MCF 10A (cell line): Measurements from ENCODE around the gene PCP4. TPM values are rescaled to one million over a fixed set of nuclear protein-coding genes. Genes with fewer than 3 reads are reported as not detected.

Source experiments
- BruUV-seq: library from RNA; stranded (reverse); fragments of 400-500 nt; replicated peaks from 2 replicates; lab custom pipeline; 2021; lab: Mats Ljungman, UMichigan
- CTCF ChIA-PET: fragments of 300-600 bp; sonication (Branson Sonifier 250); formaldehyde crosslinking; extraction: SDS; loops from one replicate; lab custom pipeline; 2021; ENCODE audit warnings: antibody characterized with exemption, inconsistent platforms; lab: Yijun Ruan, JAX
- POLR2A ChIA-PET: fragments of 300-600, 350-650 bp; sonication (Branson Sonifier 250); formaldehyde crosslinking; extraction: SDS; loops from one replicate; lab custom pipeline; 2020; ENCODE audit warnings: antibody characterized with exemption, inconsistent platforms; lab: Yijun Ruan, JAX
- DNase-seq: peaks from one replicate; pipeline ENCODE4 v3.0.0-alpha.2; 2018; ENCODE audit not compliant: unreplicated experiment
- H3K27ac Mint-ChIP-seq: one replicate; pipeline ENCODE4 v1.8.0; 2022; ENCODE audit warnings: mild to moderate bottlenecking, low read depth, mixed read lengths; ENCODE audit not compliant: unreplicated experiment
- H3K27me3 Mint-ChIP-seq: one replicate; pipeline ENCODE4 v1.8.0; 2022; ENCODE audit warnings: mixed read lengths; ENCODE audit not compliant: insufficient read depth, unreplicated experiment
- H3K36me3 Mint-ChIP-seq: one replicate; pipeline ENCODE4 v1.8.0; 2022; ENCODE audit warnings: mild to moderate bottlenecking, moderate library complexity, mixed read lengths; ENCODE audit not compliant: insufficient read depth, unreplicated experiment
- H3K4me1 Mint-ChIP-seq: one replicate; pipeline ENCODE4 v1.8.0; 2022; ENCODE audit warnings: mixed read lengths; ENCODE audit not compliant: insufficient read depth, unreplicated experiment
- H3K4me3 Mint-ChIP-seq: one replicate; pipeline ENCODE4 v1.8.0; 2022; ENCODE audit warnings: mild to moderate bottlenecking, moderate library complexity, mixed read lengths; ENCODE audit not compliant: unreplicated experiment
- H3K9me3 Mint-ChIP-seq: one replicate; pipeline ENCODE4 v1.8.0; 2022; ENCODE audit warnings: mixed read lengths; ENCODE audit not compliant: unreplicated experiment
- intact Hi-C: fragments of 100-400 bp; cut with micrococcal nuclease; formaldehyde crosslinking; loops from 2 replicates; pipeline ENCODE4 v1.14.1; 2022
- total RNA-seq: library from RNA; stranded (reverse); gene quantifications from 2 replicates; pipeline ENCODE4 v1.2.3, GENCODE V29; 2022
- TF ChIP-seq, protein P1 (sequence below): fragments of 200-600 bp; IDR thresholded peaks from one replicate; pipeline ENCODE4 v1.8.0; 2022; ENCODE audit warnings: antibody characterized with exemption, mild to moderate bottlenecking; ENCODE audit not compliant: unreplicated experiment

Gene PCP4
- total RNA-seq, 1 experiment from 2014 or later = not detected

GRCh38 chr21:39972471-39972870 is 105.2 kb downstream of the PCP4 start:
- no peak overlapping the region for H3K27ac Mint-ChIP-seq
- peaks cover 5% of the 10 kb centered on the region for H3K9me3 Mint-ChIP-seq
- intact Hi-C loops = no loop called here
- no peak overlapping the region for H3K4me3 Mint-ChIP-seq
- no peak for DNase-seq
- POLR2A ChIA-PET = no interaction called here
- CTCF ChIA-PET = no interaction called here
- peaks cover 11% of the 10 kb centered on the region for H3K27me3 Mint-ChIP-seq
- no peaks in the 10 kb centered on the region for H3K36me3 Mint-ChIP-seq
- H3K4me1 Mint-ChIP-seq = no peaks in the 10 kb centered on the region
- TF ChIP-seq, protein P1, sequence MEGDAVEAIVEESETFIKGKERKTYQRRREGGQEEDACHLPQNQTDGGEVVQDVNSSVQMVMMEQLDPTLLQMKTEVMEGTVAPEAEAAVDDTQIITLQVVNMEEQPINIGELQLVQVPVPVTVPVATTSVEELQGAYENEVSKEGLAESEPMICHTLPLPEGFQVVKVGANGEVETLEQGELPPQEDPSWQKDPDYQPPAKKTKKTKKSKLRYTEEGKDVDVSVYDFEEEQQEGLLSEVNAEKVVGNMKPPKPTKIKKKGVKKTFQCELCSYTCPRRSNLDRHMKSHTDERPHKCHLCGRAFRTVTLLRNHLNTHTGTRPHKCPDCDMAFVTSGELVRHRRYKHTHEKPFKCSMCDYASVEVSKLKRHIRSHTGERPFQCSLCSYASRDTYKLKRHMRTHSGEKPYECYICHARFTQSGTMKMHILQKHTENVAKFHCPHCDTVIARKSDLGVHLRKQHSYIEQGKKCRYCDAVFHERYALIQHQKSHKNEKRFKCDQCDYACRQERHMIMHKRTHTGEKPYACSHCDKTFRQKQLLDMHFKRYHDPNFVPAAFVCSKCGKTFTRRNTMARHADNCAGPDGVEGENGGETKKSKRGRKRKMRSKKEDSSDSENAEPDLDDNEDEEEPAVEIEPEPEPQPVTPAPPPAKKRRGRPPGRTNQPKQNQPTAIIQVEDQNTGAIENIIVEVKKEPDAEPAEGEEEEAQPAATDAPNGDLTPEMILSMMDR = no peak
- BruUV-seq = no TSS peak

- Mint-ChIP-seq H3K27me3 (peaks cover 15% of the 10 kb centered on the region), H3K27ac (no peak overlapping the region), H3K4me3 (no peak overlapping the region), H3K4me1 (no peaks in the 10 kb centered on the region), H3K9me3 (peaks cover under 1% of the 10 kb centered on the region), H3K36me3 (no peaks in the 10 kb centered on the region)
- BruUV-seq = no TSS peak
- ChIA-PET CTCF (interaction anchor here (0.8 kb wide), 1 partner anchor 47 kb away, joined by 3 read pairs; no protein-coding TSS in a partner anchor), POLR2A (no interaction called here)
- intact Hi-C loops = no loop called here
- DNase-seq = no peak
- TF ChIP-seq, protein P1 = no peak
Observed at GRCh38 chr21:39972976-39973770, 105.9 kb downstream of the PCP4 start.

DNA sequence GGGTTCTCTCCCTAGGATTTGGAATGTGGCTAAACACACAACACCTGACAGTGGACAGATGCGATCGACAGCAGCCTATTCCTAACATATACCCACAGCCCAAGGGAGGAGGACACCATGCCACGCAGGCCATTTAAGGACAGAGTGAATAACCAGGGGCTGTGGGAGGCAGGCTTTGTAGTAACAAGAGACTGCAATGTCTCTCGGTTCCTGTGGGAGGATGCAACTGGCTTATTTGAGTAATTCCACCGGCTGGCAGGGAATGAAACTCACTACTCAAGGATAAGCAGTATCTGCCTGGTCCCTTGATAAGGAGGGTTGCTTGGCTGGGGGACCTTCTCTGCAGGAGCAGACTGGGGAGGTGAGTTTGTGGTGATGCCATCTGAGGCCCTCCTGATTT is 109.6 kb downstream of the PCP4 start:
- Mint-ChIP-seq H3K36me3 (no peaks in the 10 kb centered on the region), H3K27me3 (peaks cover 21% of the 10 kb centered on the region), H3K4me3 (no peak overlapping the region), H3K4me1 (no peaks in the 10 kb centered on the region), H3K9me3 (no peaks in the 10 kb centered on the region), H3K27ac (no peak overlapping the region)
- POLR2A ChIA-PET = no interaction called here
- BruUV-seq = no TSS peak
- CTCF ChIA-PET = no interaction called here
- TF ChIP-seq, protein P1 = no peak
- intact Hi-C loops = no loop called here
- no peak for DNase-seq

Other genes with a start within 250 kb of the PCP4 start
- gene IGSF5, start 122.3 kb upstream of the PCP4 start, total RNA-seq = not detected in 2 replicates